Activated gamma-delta T cell (primary cell): ENCODE data around the gene BOLA3.
"Not testable (repeated sequence)": the region's sequence is repeated elsewhere in the genome, so short reads cannot be mapped to it uniquely, and the experiment has no call there.

ENCODE experiments used
- DNase-seq: peaks from one replicate; lab custom pipeline; 2025; lab: John Stamatoyannopoulos, UW

Gene BOLA3

GRCh38 chr2:74149247-74149525 is 1.5 kb upstream of the BOLA3 start:
- no peak for DNase-seq

- no peak for DNase-seq
Observed at GRCh38 chr2:74148457-74149246, 940 bp upstream of the BOLA3 start.

DNA sequence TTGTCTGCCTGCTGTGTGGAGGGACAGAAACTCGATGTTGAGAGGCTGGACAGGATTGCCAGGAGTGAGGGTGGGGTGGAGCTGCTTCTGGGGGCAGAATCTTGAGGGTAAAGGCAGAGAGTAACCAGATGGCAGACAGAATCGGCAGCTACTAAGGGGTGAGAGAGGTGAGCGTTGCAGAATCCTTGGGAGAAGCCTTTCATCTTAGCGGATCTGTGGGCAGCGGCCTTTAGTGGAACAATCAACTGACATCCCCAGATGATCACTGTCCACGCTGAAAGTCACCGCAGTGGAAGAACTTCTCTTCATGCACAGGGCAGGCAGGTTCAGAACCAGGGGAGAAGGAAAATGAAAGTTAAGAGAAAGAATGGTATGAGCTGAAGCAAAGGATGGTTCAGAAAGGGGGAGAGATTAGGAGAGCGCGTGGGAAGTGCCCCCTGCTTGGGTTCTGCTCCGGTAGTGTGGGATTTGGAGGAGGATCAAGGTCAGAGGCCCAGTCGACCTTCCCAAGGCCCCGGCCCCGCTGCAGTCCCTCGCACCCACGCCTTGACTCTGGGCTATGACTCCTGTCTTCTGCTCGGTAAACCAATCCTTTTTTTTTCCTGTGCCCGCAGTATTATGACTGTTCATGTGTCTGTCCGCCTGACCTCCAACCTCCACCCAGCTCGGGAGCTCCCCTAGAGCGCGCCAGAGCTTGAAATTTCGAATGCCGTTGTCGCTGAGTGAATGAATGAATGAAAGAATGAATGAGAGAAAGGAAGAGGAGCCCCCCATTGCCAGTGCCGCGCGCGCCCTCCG is 584 bp downstream of the BOLA3 start:
- no peak for DNase-seq

DNA sequence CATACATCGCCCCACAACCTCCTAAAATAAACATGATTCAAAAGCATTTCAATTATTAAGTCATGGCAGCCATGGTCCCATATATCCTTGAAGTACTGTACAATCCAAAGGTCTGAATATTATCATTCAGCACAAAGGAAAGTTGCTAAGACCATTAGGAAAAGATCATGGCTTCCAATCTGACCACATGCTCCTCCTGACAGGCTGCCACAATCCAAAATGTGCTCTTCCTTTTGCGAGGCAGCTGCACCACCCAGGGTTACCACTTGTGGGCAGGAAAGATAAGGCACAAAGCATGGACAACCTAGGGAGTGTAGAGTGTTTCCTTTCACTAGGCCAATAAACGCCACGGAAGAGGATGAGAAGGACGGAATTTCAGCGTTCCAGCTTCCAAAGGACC is 5.4 kb downstream of the BOLA3 start:
- no peak for DNase-seq

GRCh38 chr2:74138600-74139323 is 8.9 kb downstream of the BOLA3 start:
- no peak for DNase-seq

GRCh38 chr2:74137651-74138599 is 9.8 kb downstream of the BOLA3 start:
- no peak for DNase-seq

DNA sequence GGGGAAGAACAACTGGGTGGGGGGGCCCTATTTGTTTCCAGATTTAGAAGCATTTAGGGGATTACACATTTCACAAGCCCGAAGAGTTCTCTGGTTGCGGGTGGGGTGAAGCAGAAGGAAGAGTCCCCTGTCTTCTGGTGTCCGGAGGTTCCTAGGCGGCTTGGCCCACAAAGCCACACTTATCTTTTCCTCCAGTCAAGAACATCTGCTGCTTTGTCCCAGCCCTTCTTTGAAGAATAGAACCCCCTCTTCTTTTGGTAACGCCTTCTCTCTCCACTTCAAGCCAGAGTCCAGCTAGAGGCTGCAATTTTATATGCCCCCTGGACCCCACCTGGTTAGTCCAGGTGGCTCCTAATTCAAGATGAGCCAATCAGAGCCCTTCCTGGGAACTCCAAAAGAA is 15.8 kb downstream of the BOLA3 start:
- DNase-seq = no peak

- DNase-seq = no peak
Observed at GRCh38 chr2:74130211-74130995, 17.3 kb downstream of the BOLA3 start.

DNA sequence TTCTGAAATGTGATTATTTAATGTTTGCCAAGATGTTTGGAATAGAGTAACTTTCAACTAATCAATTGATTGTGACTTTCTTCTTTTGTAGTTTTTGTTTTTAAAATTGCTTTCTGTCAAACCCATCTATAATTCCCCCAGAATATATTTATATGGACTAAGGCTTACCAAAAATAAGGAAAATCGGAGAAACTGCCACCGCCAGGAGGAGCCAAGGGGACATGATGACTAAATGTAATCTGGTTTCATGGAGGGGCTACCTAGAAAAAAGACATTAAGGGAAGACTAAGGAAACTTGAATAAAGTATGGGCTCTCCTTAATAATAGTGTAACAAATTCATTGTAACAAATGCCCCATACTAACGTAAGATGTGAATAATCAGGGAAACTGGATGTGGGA is 19.5 kb downstream of the BOLA3 start:
- DNase-seq = no peak

DNA sequence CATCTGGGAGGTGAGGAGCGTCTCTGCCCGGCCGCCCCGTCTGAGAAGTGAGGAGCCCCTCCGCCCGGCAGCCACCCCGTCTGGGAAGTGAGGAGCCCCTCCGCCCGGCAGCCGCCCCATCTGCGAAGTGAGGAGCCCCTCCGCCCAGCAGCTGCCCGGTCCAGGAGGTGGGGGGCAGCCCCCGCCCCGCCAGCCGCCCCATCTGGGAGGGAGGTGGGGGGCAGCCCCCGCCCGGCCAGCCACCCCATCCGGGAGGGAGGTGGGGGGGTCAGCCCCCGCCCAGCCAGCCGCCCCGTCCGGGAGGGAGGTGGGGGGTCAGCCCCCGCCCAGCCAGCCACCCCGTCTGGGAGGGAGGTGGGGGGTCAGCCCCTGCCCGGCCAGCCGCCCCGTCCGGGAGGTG is 23.8 kb downstream of the BOLA3 start:
- DNase-seq = not testable (repeated sequence)

GRCh38 chr2:74121846-74122245 is 25.9 kb downstream of the BOLA3 start:
- not testable (repeated sequence) for DNase-seq

GRCh38 chr2:74119912-74120825 is 27.5 kb downstream of the BOLA3 start:
- DNase-seq = peak; percentile 68

GRCh38 chr2:74119339-74119738 is 28.4 kb downstream of the BOLA3 start:
- DNase-seq = no peak

GRCh38 chr2:74111380-74111779 is 36.3 kb downstream of the BOLA3 start:
- DNase-seq = no peak

- no peak for DNase-seq
Observed at GRCh38 chr2:74110537-74110936, 37.2 kb downstream of the BOLA3 start.

- no peak for DNase-seq
Observed at GRCh38 chr2:74109551-74109950, 38.2 kb downstream of the BOLA3 start.

DNA sequence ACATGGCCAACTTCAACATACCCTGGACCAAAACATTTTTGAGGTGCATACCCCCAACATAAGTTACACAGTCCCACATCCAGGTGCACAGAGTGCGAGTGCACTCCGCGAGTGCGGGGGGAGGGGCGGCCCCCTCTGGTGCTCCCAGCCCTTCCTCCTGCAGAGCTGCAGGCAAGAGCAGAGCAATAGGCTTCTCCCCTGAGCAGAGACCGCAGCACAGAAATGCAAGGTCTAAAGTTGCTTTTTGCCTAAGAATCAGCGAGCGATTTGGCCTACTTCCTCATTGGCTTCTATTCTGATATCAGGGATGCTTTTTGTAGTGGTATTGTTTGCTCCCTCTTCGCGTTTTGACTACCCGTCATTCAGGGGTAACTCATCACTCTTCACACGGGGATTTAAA is 40.6 kb downstream of the BOLA3 start:
- DNase-seq = no peak

- DNase-seq = no peak
Observed at GRCh38 chr2:74105413-74105812, 42.3 kb downstream of the BOLA3 start.

DNA sequence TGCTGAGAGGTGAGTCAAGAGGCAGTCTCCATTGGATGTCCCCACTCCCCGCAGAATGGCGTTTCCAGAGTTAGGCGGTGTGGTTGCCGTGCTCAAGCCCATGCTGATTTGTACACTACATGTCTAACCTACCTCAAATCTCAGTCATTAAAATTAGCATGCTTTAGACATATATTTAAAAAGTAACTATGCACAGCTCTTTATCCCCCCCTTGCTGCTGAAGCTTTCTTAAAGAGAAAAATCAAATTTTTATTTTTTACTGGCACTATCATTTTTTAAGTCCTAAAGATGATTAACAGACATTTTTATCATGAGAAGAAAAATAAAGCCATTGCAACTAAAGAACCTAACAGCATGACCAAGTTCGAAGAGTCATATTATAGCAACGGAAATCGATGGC is 42.9 kb downstream of the BOLA3 start:
- DNase-seq = no peak

- no peak for DNase-seq
Observed at GRCh38 chr2:74103763-74104162, 43.9 kb downstream of the BOLA3 start.
